Erythroblast (primary cell): ENCODE results near the gene TCL1A.

ENCODE experiments used
- GATA1 ChIP-seq: IDR thresholded peaks from 2 replicates; pipeline ENCODE4 v1.6.1; 2011; ENCODE audit warnings: low read depth, mild to moderate bottlenecking, control low read depth, low read length, moderate library complexity
- POLR2A ChIP-seq: IDR thresholded peaks from 2 replicates; pipeline ENCODE4 v1.6.1; 2011; ENCODE audit warnings: mild to moderate bottlenecking, low read length

DNA sequence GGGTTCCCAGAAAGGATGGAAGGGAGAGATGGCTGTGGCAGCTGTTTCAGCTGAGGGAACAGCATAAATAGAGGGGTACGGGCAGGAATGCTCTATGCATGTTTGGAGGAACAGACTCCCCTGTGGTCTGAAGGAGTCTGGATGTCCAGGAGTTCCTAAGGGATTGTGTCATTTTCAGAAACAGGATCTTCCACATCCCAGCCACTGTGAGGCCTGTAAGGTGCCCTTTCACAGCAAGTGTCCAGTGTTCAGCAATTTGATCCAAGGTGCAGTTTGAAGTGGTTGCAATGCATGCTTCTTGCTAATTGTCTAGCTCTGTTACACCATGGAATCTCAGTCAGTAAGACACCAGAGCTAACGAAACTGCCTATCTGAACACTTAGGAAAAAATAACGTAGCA is 46.7 kb upstream of the TCL1A start:
- TF ChIP-seq POLR2A, result no peak
- TF ChIP-seq GATA1, result no peak
